GM21423 (cell line): ENCODE measurements around the gene CCNG1.
"Not testable (repeated sequence)": the region's sequence is repeated elsewhere in the genome, so short reads cannot be mapped to it uniquely, and the experiment has no call there.

Source experiments
- ATAC-seq: cut with Tn5 transposase; IDR thresholded peaks from one replicate; pipeline ENCODE4 v1.9.1; 2021; ENCODE audit warnings: mild to moderate bottlenecking, moderate library complexity; ENCODE audit not compliant: unreplicated experiment

The CCNG1 gene

GRCh38 chr5:163437309-163438182 is at the start of gene CCNG1:
Gene CCNG1 (plus strand): TSS chr5:163437595. CDS start chr5:163439257, 1,662 bp downstream.
- ATAC-seq, result peak; percentile 93

GRCh38 chr5:163395792-163396191 is 41.6 kb upstream of the CCNG1 start:
- ATAC-seq, result no peak

GRCh38 chr5:163396818-163397340 is 40.5 kb upstream of the CCNG1 start:
- not testable (repeated sequence) for ATAC-seq

- ATAC-seq, result no peak
Observed at GRCh38 chr5:163397354-163397753, 40.0 kb upstream of the CCNG1 start.

- no peak for ATAC-seq
Observed at GRCh38 chr5:163399923-163400322, 37.5 kb upstream of the CCNG1 start.

GRCh38 chr5:163401271-163401670 is 36.1 kb upstream of the CCNG1 start:
- no peak for ATAC-seq

- no peak for ATAC-seq
Observed at GRCh38 chr5:163402007-163402406, 35.4 kb upstream of the CCNG1 start.

GRCh38 chr5:163404364-163405173 is 32.8 kb upstream of the CCNG1 start:
- no peak for ATAC-seq

GRCh38 chr5:163407034-163407655 is 30.2 kb upstream of the CCNG1 start:
- peak; percentile 79 for ATAC-seq

- ATAC-seq, result peak; percentile 71
Observed at GRCh38 chr5:163408311-163408923, 29.0 kb upstream of the CCNG1 start.

- no peak for ATAC-seq
Observed at GRCh38 chr5:163409384-163409783, 28.0 kb upstream of the CCNG1 start.

GRCh38 chr5:163410505-163410904 is 26.9 kb upstream of the CCNG1 start:
- no peak for ATAC-seq

GRCh38 chr5:163415673-163416072 is 21.7 kb upstream of the CCNG1 start:
- ATAC-seq, result not testable (repeated sequence)

- ATAC-seq, result no peak
Observed at GRCh38 chr5:163424836-163425235, 12.6 kb upstream of the CCNG1 start.

GRCh38 chr5:163426128-163426527 is 11.3 kb upstream of the CCNG1 start:
- ATAC-seq, result not testable (repeated sequence)

GRCh38 chr5:163432544-163432943 is 4.9 kb upstream of the CCNG1 start:
- ATAC-seq, result no peak

GRCh38 chr5:163433271-163433670 is 4.1 kb upstream of the CCNG1 start:
- no peak for ATAC-seq

- no peak for ATAC-seq
Observed at GRCh38 chr5:163434401-163434866, 3.0 kb upstream of the CCNG1 start.

GRCh38 chr5:163436515-163436914 is 880 bp upstream of the CCNG1 start:
- no peak for ATAC-seq

GRCh38 chr5:163437011-163437308 is 435 bp upstream of the CCNG1 start:
- no peak for ATAC-seq

GRCh38 chr5:163439092-163439425 is 1.7 kb downstream of the CCNG1 start:
- peak; percentile 19 for ATAC-seq
